Globus pallidus (tissue), 1 donor: ENCODE measurements around the gene CHST3.
A peak's percentile ranks its signal among the peaks of the same experiment; 100 is the strongest.
"Not testable (repeated sequence)": the region's sequence is repeated elsewhere in the genome, so short reads cannot be mapped to it uniquely, and the experiment has no call there.

Experiments
- DNase-seq: peaks from one replicate; pipeline ENCODE4 v3.0.0-alpha.2; 2015; ENCODE audit warnings: low spot score

The CHST3 gene

GRCh38 chr10:71972746-71973695 lies 8.8 kb downstream of the CHST3 start:
- DNase-seq: no peak

GRCh38 chr10:71973777-71974488 lies 9.7 kb downstream of the CHST3 start:
- no peak for DNase-seq

- DNase-seq: no peak
Measured at GRCh38 chr10:71974489-71975021, 10.4 kb downstream of the CHST3 start.

- no peak for DNase-seq
Measured at GRCh38 chr10:71975087-71975870, 11.1 kb downstream of the CHST3 start.

GRCh38 chr10:71975871-71976725 lies 11.9 kb downstream of the CHST3 start:
- DNase-seq: peak; percentile 91

GRCh38 chr10:71977614-71977903 lies 13.4 kb downstream of the CHST3 start:
- DNase-seq: not testable (repeated sequence)

- DNase-seq: peak; percentile 81
Measured at GRCh38 chr10:71978476-71978875, 14.3 kb downstream of the CHST3 start.

- DNase-seq: no peak
Measured at GRCh38 chr10:71978988-71979691, 14.9 kb downstream of the CHST3 start.

GRCh38 chr10:71979692-71980062 lies 15.5 kb downstream of the CHST3 start:
- DNase-seq: no peak

GRCh38 chr10:71980181-71981014 lies 16.2 kb downstream of the CHST3 start:
- DNase-seq: no peak

- DNase-seq: peak; percentile 99
Measured at GRCh38 chr10:71981015-71981875, 17.1 kb downstream of the CHST3 start.

- no peak for DNase-seq
Measured at GRCh38 chr10:71981876-71982230, 17.7 kb downstream of the CHST3 start.

- DNase-seq: no peak
Measured at GRCh38 chr10:71982269-71983178, 18.3 kb downstream of the CHST3 start.

- DNase-seq: no peak
Measured at GRCh38 chr10:71984126-71984808, 20.1 kb downstream of the CHST3 start.

- DNase-seq: no peak
Measured at GRCh38 chr10:71984809-71985388, 20.7 kb downstream of the CHST3 start.

- DNase-seq: no peak
Measured at GRCh38 chr10:71985542-71986250, 21.5 kb downstream of the CHST3 start.
